B cell (primary cell): ENCODE data around the gene IL4R. TPM values are rescaled to one million over a fixed set of nuclear protein-coding genes. Genes with fewer than 3 reads are reported as not detected.

Experiments
- ATAC-seq: fragments of 200-7000 bp; cut with Tn5 transposase; one replicate; pipeline ENCODE4 v1.10.0; 2021; ENCODE audit warnings: low read depth, mild to moderate bottlenecking, moderate number of reproducible peaks, moderate library complexity
- CTCF ChIA-PET: fragments of 350-600 bp; sonication (Branson Sonifier 250); formaldehyde crosslinking; loops from one replicate; lab custom pipeline; 2021; ENCODE audit warnings: antibody characterized with exemption, inconsistent platforms; lab: Charles Lee
- POLR2A ChIA-PET: fragments of 350-600 bp; sonication (Branson Sonifier 250); formaldehyde crosslinking; loops from one replicate; lab custom pipeline; 2021; ENCODE audit warnings: antibody characterized with exemption; lab: Charles Lee
- DNase-seq: peaks from one replicate; pipeline ENCODE4 v3.0.0; 2013
- H2AFZ ChIP-seq: 2 replicates; pipeline ENCODE4 v1.6.1; 2012; ENCODE audit warnings: mild to moderate bottlenecking, low read depth, low read length; ENCODE audit not compliant: insufficient read depth, poor library complexity, severe bottlenecking
- H3K27ac ChIP-seq, 2 donors: 1 replicate in 1 of 2; 2 replicates in 1 of 2; pipeline ENCODE4 v1.5.1; 2012 to 2013; ENCODE audit warnings: low read length in 2 of 2, mild to moderate bottlenecking in 2 of 2, moderate library complexity in 1 of 2
- H3K27me3 ChIP-seq, 4 experiments: fragments of 200-600 bp in 1 of 4; sonication (generic) in 1 of 4; replicated peaks in 1 of 4; 1 replicate in 2 of 4; 2 replicates in 2 of 4; pipeline versions ENCODE4 v1.6.1 to v1.7.0; 2013 to 2016; ENCODE audit warnings: low read length in 3 of 4, mild to moderate bottlenecking in 2 of 4, mixed read lengths in 1 of 4, moderate library complexity in 1 of 4; ENCODE audit not compliant: insufficient read depth in 4 of 4, control insufficient read depth in 3 of 4; ENCODE audit errors: control extremely low read depth in 1 of 4
- H3K36me3 ChIP-seq, 2 experiments: replicated peaks in 1 of 2; 1 replicate in 1 of 2; 2 replicates in 1 of 2; pipeline versions ENCODE4 v1.6.1 to v1.7.1; 2013; ENCODE audit warnings: low read length in 1 of 2; ENCODE audit not compliant: insufficient read depth in 2 of 2, control insufficient read depth in 1 of 2; ENCODE audit errors: control extremely low read depth in 1 of 2, extremely low read depth in 1 of 2
- H3K4me1 ChIP-seq, 2 donors: fragments of 200-600 bp in 1 of 2; sonication (generic) in 1 of 2; 1 replicate in 1 of 2; 2 replicates in 1 of 2; pipeline versions ENCODE4 v1.5.1 to v1.6.1; 2013 to 2017; ENCODE audit warnings: low read length in 2 of 2; ENCODE audit not compliant: control insufficient read depth in 2 of 2, insufficient read depth in 2 of 2
- H3K4me2 ChIP-seq: replicated peaks from 2 replicates; pipeline ENCODE3; 2012; ENCODE audit warnings: mild to moderate bottlenecking, low read depth, low read length; ENCODE audit not compliant: poor library complexity, severe bottlenecking
- H3K4me3 ChIP-seq, 5 experiments: fragments of 200-600 bp in 1 of 5; sonication (generic) in 1 of 5; 1 replicate in 3 of 5; 2 replicates in 2 of 5; pipeline versions ENCODE4 v1.5.1 to v1.7.0; 2011 to 2016; ENCODE audit warnings: low read length in 4 of 5, mild to moderate bottlenecking in 4 of 5, low read depth in 2 of 5, control low read depth in 1 of 5, moderate library complexity in 1 of 5; ENCODE audit not compliant: insufficient read depth in 1 of 5; ENCODE audit errors: control extremely low read depth in 1 of 5, extremely low read depth in 1 of 5
- H3K79me2 ChIP-seq: fragments of 200-600 bp; sonication (generic); one replicate; pipeline ENCODE4 v1.6.0; 2016; ENCODE audit warnings: low read length; ENCODE audit not compliant: control insufficient read depth, insufficient read depth
- H3K9ac ChIP-seq: fragments of 200-600 bp; sonication (generic); 2 replicates; pipeline ENCODE4 v1.6.1; 2017; ENCODE audit warnings: mild to moderate bottlenecking, low read length, moderate library complexity
- H3K9me3 ChIP-seq, 3 donors: one replicate each; pipeline versions ENCODE4 v1.6.1 to v1.7.1; 2013; ENCODE audit warnings: low read length in 2 of 3; ENCODE audit not compliant: control insufficient read depth in 2 of 3, insufficient read depth in 1 of 3; ENCODE audit errors: control extremely low read depth in 1 of 3
- H4K20me1 ChIP-seq: 2 replicates; pipeline ENCODE4 v1.6.0; 2012; ENCODE audit warnings: mild to moderate bottlenecking, low read length; ENCODE audit not compliant: insufficient read depth, control insufficient read depth, poor library complexity, severe bottlenecking
- H3K27ac Mint-ChIP-seq: one replicate; pipeline ENCODE4 v1.8.0; 2021; ENCODE audit warnings: mixed read lengths
- H3K27me3 Mint-ChIP-seq: one replicate; pipeline ENCODE4 v1.8.0; 2021; ENCODE audit warnings: mixed read lengths
- H3K4me1 Mint-ChIP-seq: one replicate; pipeline ENCODE4 v1.8.0; 2021; ENCODE audit warnings: mixed read lengths
- H3K4me3 Mint-ChIP-seq: one replicate; pipeline ENCODE4 v1.8.0; 2021; ENCODE audit warnings: mixed read lengths
- H3K9me3 Mint-ChIP-seq: one replicate; pipeline ENCODE4 v1.8.0; 2022; ENCODE audit warnings: mixed read lengths; ENCODE audit not compliant: insufficient read depth
- CTCF ChIP-seq: fragments of 200-600 bp; IDR thresholded peaks from one replicate; pipeline ENCODE4 v1.8.0; 2022; ENCODE audit warnings: antibody characterized with exemption, mild to moderate bottlenecking
- EZH2 ChIP-seq: IDR thresholded peaks from 2 replicates; pipeline ENCODE4 v1.6.1; 2012; ENCODE audit warnings: borderline replicate concordance, low read depth, mild to moderate bottlenecking, moderate library complexity, low read length; ENCODE audit not compliant: insufficient read depth, poor library complexity, severe bottlenecking
- WGBS: methylation state at CpG from one replicate; pipeline ENCODE4 v1.1.5; 2013; ENCODE audit warnings: missing lambda C conversion rate; ENCODE audit not compliant: insufficient coverage; 5-methylcytosine and 5-hydroxymethylcytosine counted together
- intact Hi-C: fragments of 100-400 bp; cut with micrococcal nuclease; formaldehyde crosslinking; loops from one replicate; pipeline ENCODE4 v1.10.0; 2022
- polyA plus RNA-seq: library from polyadenylated mRNA; depleted of rRNA; stranded (reverse); fragments of >200 nt; gene quantifications from 2 replicates; pipeline ENCODE4 v1.2.3, GENCODE V29; 2012
- total RNA-seq, 2 donors: library from RNA; stranded (reverse); fragments of 120-200 nt in 1 of 2; gene quantifications; 1 replicate in 1 of 2; 2 replicates in 1 of 2; pipeline versions ENCODE4 v1.2.3 to v1.2.4, GENCODE V29; 2013 to 2022

Gene IL4R
- total and polyA plus RNA-seq, 2 donors (not counting 1 experiment from before 2014, with no cell fraction given) = 311 to 966 TPM

- Histone ChIP-seq H3K4me2 (peak overlapping the region; percentile 88), H3K4me1 (peaks cover 84 to 97% of the 10 kb centered on the region in 2 donors), H3K27me3 (no peaks in the 10 kb centered on the region), H3K36me3 (peaks cover 0 to 21% of the 10 kb centered on the region in 2 experiments), H2AFZ (no peak overlapping the region), H4K20me1 (peaks cover 43% of the 10 kb centered on the region), H3K27ac (peak overlapping the region; percentile 90 to 96), H3K9me3 (no peaks in the 10 kb centered on the region), H3K9ac (peak overlapping the region; percentile 86), H3K79me2 (peaks cover 70% of the 10 kb centered on the region), H3K4me3 (peak overlapping the region; percentile 54 to 90 (median 86))
- peak overlapping the region; percentile 97 for H3K27ac Mint-ChIP-seq
- ATAC-seq = no peak
- no peaks in the 10 kb centered on the region for H3K27me3 Mint-ChIP-seq
- intact Hi-C loops = loop anchor here (10.0 kb wide), 1 partner anchor 89 kb away; the partner anchor contains the start of gene IL4R
- no peak for TF ChIP-seq EZH2
- TF ChIP-seq CTCF = no peak
- H3K4me1 Mint-ChIP-seq = peaks cover 89% of the 10 kb centered on the region
- no peaks in the 10 kb centered on the region for H3K9me3 Mint-ChIP-seq
- WGBS = 61% methylated on average over 6 of the region's 10 CpGs
- H3K4me3 Mint-ChIP-seq = peak overlapping the region; percentile 98
- CTCF ChIA-PET = interaction anchor here (0.8 to 2.7 kb wide), 3 partner anchors 30 to 169 kb away, joined by 3 to 14 read pairs (median 4); no protein-coding TSS in a partner anchor
- POLR2A ChIA-PET = interaction anchor here (0.8 to 1.5 kb wide), 6 partner anchors 14 to 172 kb away, joined by 3 to 7 read pairs (median 4); no protein-coding TSS in a partner anchor
- peak; percentile 43 for DNase-seq
These were observed 90.5 kb downstream of the IL4R start for GRCh38 chr16:27404163-27404823.
